HepG2 (cell line): Measurements from ENCODE around the gene TMEM154. TPM values are rescaled to one million over a fixed set of nuclear protein-coding genes. Genes with fewer than 3 reads are reported as not detected.
A peak's percentile ranks its signal among the peaks of the same experiment; 100 is the strongest.

Experiments used
- ATAC-seq: fragments of 200-7000 bp; cut with Tn5 transposase; 3 replicates; pipeline ENCODE4 v1.9.1; 2020; ENCODE audit warnings: mild to moderate bottlenecking, moderate library complexity
- BruUV-seq: library from RNA; stranded (reverse); fragments of 400-500 nt; replicated peaks from 2 replicates; lab custom pipeline; 2021; lab: Mats Ljungman, UMichigan
- CTCF ChIA-PET: fragments of 300-600 bp; formaldehyde crosslinking; extraction: SDS; loops from one replicate; lab custom pipeline; 2021; ENCODE audit warnings: low total read pairs, inconsistent platforms, low intra/inter-chr PET ratio; lab: Yijun Ruan, JAX
- POLR2A ChIA-PET: fragments of 350-600 bp; sonication (Branson Sonifier 250); formaldehyde crosslinking; loops from one replicate; lab custom pipeline; 2020; ENCODE audit warnings: antibody characterized with exemption, inconsistent platforms; lab: Yijun Ruan, JAX
- DNase-seq: peaks from one replicate; pipeline ENCODE4 v3.0.0-alpha.2; 2015; ENCODE audit warnings: low spot score
- FAIRE-seq: peaks from 3 replicates; lab custom pipeline; 2011; peaks lifted over from hg19 to GRCh38; lab: Jason Lieb, UNC
- H2AFZ ChIP-seq: one replicate; pipeline ENCODE4 v1.6.1; 2011; ENCODE audit warnings: low read length, inconsistent platforms
- H3K27ac ChIP-seq: fragments of 300-600 bp; 3 replicates; pipeline ENCODE4 v1.8.0; 2011; ENCODE audit warnings: mixed run types, mild to moderate bottlenecking, mixed read lengths, low read length, inconsistent platforms; ENCODE audit not compliant: insufficient read depth; ENCODE audit errors: extremely low read length
- H3K27me3 ChIP-seq, 2 experiments: fragments of 200-600 bp in 1 of 2; 2 replicates in 1 of 2; 3 replicates in 1 of 2; pipeline versions ENCODE4 v1.6.0 to v1.8.0; 2011; ENCODE audit warnings: low read length in 2 of 2, mild to moderate bottlenecking in 2 of 2, moderate library complexity in 2 of 2, inconsistent platforms in 1 of 2; ENCODE audit not compliant: insufficient read depth in 2 of 2, control insufficient read depth in 1 of 2
- H3K36me3 ChIP-seq, 2 experiments: fragments of 200-600 bp in 1 of 2; replicated peaks in 1 of 2; 2 replicates in 1 of 2; 3 replicates in 1 of 2; pipeline versions ENCODE4 v1.5.1 to v1.8.0; 2011; ENCODE audit warnings: low read length in 2 of 2, inconsistent platforms in 1 of 2; ENCODE audit not compliant: insufficient read depth in 2 of 2, control insufficient read depth in 1 of 2
- H3K4me1 ChIP-seq: 2 replicates; pipeline ENCODE4 v1.5.1; 2012; ENCODE audit warnings: low read length, inconsistent platforms; ENCODE audit not compliant: insufficient read depth
- H3K4me2 ChIP-seq: 2 replicates; pipeline ENCODE4 v1.6.0; 2011; ENCODE audit warnings: low read depth, low read length, inconsistent platforms
- H3K4me3 ChIP-seq, 3 experiments: fragments of 200-600 bp in 1 of 3; sonication (generic), shearing (Covaris generic) in 1 of 3; replicated peaks in 1 of 3; 2 replicates each; pipeline ENCODE4 v1.5.1; 2011 to 2016; ENCODE audit warnings: low read length in 3 of 3, inconsistent platforms in 2 of 3, low read depth in 2 of 3, mild to moderate bottlenecking in 2 of 3, control low read depth in 1 of 3, mixed read lengths in 1 of 3; ENCODE audit not compliant: insufficient read depth in 1 of 3
- H3K79me2 ChIP-seq: one replicate; pipeline ENCODE4 v1.6.1; 2011; ENCODE audit warnings: low read length, inconsistent platforms; ENCODE audit not compliant: insufficient read depth
- H3K9ac ChIP-seq: 2 replicates; pipeline ENCODE4 v1.6.0; 2011; ENCODE audit warnings: mild to moderate bottlenecking, low read depth, low read length, inconsistent platforms; ENCODE audit not compliant: insufficient read depth
- H3K9me3 ChIP-seq: 2 replicates; pipeline ENCODE4 v1.5.1; 2012; ENCODE audit warnings: mild to moderate bottlenecking, low read length
- H4K20me1 ChIP-seq: 2 replicates; pipeline ENCODE4 v1.6.0; 2011; ENCODE audit warnings: inconsistent platforms, mild to moderate bottlenecking, low read length, moderate library complexity; ENCODE audit not compliant: insufficient read depth
- ETV5 ChIP-seq: IDR thresholded peaks from 2 replicates; pipeline ENCODE4 v1.6.1; 2018; ENCODE audit warnings: missing biosample characterization, missing genetic modification reagents, inconsistent platforms, borderline replicate concordance
- HNF4G ChIP-seq, 2 experiments: sonication (generic) in 1 of 2; formaldehyde crosslinking in 1 of 2; IDR thresholded peaks; 2 replicates each; pipeline versions ENCODE4 v1.4.0 to v1.6.1; 2011 to 2020; ENCODE audit warnings: borderline replicate concordance in 2 of 2, low read depth in 2 of 2, mild to moderate bottlenecking in 2 of 2, low read length in 1 of 2, missing genetic modification reagents in 1 of 2, moderate library complexity in 1 of 2
- HOXA5 ChIP-seq: sonication (generic); formaldehyde crosslinking; IDR thresholded peaks from 2 replicates; pipeline ENCODE4 v1.4.0; 2020; ENCODE audit warnings: missing genetic modification reagents
- KDM6A ChIP-seq: IDR thresholded peaks from 2 replicates; pipeline ENCODE4 v1.6.1; 2016; ENCODE audit warnings: low read depth
- MATR3 ChIP-seq: sonication (generic); formaldehyde crosslinking; IDR thresholded peaks from 2 replicates; pipeline ENCODE4 v1.4.0; 2020; ENCODE audit warnings: missing genetic modification reagents
- NFYB ChIP-seq: sonication (generic); formaldehyde crosslinking; IDR thresholded peaks from 2 replicates; pipeline ENCODE4 v1.4.0; 2020; ENCODE audit warnings: missing genetic modification reagents
- NPAS2 ChIP-seq: sonication (generic); formaldehyde crosslinking; IDR thresholded peaks from 2 replicates; pipeline ENCODE4 v1.8.0; 2022; ENCODE audit warnings: mild to moderate bottlenecking, missing genetic modification reagents, borderline replicate concordance
- ONECUT2 ChIP-seq: sonication (generic); formaldehyde crosslinking; IDR thresholded peaks from 2 replicates; pipeline ENCODE4 v1.4.0; 2020; ENCODE audit warnings: missing genetic modification reagents
- TBX3 ChIP-seq: fragments of 450-650 bp; IDR thresholded peaks from 2 replicates; pipeline ENCODE4 v1.6.1; 2017; ENCODE audit warnings: antibody characterized with exemption, mild to moderate bottlenecking, inconsistent platforms, borderline replicate concordance
- ZMYM2 ChIP-seq: sonication (generic); formaldehyde crosslinking; IDR thresholded peaks from 2 replicates; pipeline ENCODE4 v1.8.0; 2022; ENCODE audit warnings: mild to moderate bottlenecking, missing genetic modification reagents
- ZNF350 ChIP-seq: sonication (generic); formaldehyde crosslinking; IDR thresholded peaks from 2 replicates; pipeline ENCODE4 v1.4.0; 2020; ENCODE audit warnings: mild to moderate bottlenecking, low read depth, missing genetic modification reagents, borderline replicate concordance
- ZNF768 ChIP-seq: sonication (generic); formaldehyde crosslinking; IDR thresholded peaks from 2 replicates; pipeline ENCODE4 v1.4.0; 2020; ENCODE audit warnings: missing genetic modification reagents
- WGBS: methylation state at CpG from one replicate; pipeline ENCODE4 v1.1.6; 2017; ENCODE audit warnings: low lambda C conversion rate; 5-methylcytosine and 5-hydroxymethylcytosine counted together
- in situ Hi-C: cut with HindIII; loops from 2 replicates; pipeline ENCODE4 v1.10.0; 2017; ENCODE audit warnings: low pct_unique_long_range_greater_than_20kb; ENCODE audit not compliant: extremely low pct_ligation_motif_present
- intact Hi-C: fragments of 100-400 bp; cut with micrococcal nuclease; formaldehyde crosslinking; loops from one replicate; pipeline ENCODE4 v1.10.0; 2022; ENCODE audit not compliant: unreplicated experiment
- polyA plus RNA-seq, 8 experiments: library from polyadenylated mRNA; depleted of rRNA in 3 of 8; stranded (reverse) in 7 of 8; unstranded in 1 of 8; fragments of >200 nt; fragmentation: Illumina TruSeq in 4 of 8; extraction: Trizol in 4 of 8; gene quantifications; 2 replicates each; pipeline versions ENCODE4 v1.2.1 to v1.2.3, GENCODE V29; 2011 to 2016; ENCODE audit warnings: low read depth in 4 of 8, missing spikeins in 1 of 8, mixed read lengths in 1 of 8; ENCODE audit not compliant: insufficient read depth in 1 of 8
- total RNA-seq, 5 experiments: library from RNA; depleted of rRNA; stranded (reverse); fragments of >200 nt; fragmentation: Illumina TruSeq; extraction: Trizol; gene quantifications; 2 replicates each; pipeline ENCODE4 v1.2.3, GENCODE V29; 2016; ENCODE audit warnings: low read depth in 1 of 5
- TF ChIP-seq, protein P1 (sequence below): sonication (generic); formaldehyde crosslinking; IDR thresholded peaks from 2 replicates; pipeline ENCODE4 v1.4.0; 2020; ENCODE audit warnings: missing genetic modification reagents
- TF ChIP-seq, protein P2 (sequence below): sonication (generic); formaldehyde crosslinking; IDR thresholded peaks from 2 replicates; pipeline ENCODE4 v1.5.1; 2020; ENCODE audit warnings: missing genetic modification reagents, mild to moderate bottlenecking, borderline replicate concordance
- TF ChIP-seq, protein P3 (sequence below): sonication (generic); formaldehyde crosslinking; IDR thresholded peaks from 2 replicates; pipeline ENCODE4 v1.5.1; 2020; ENCODE audit warnings: missing genetic modification reagents, mild to moderate bottlenecking, borderline replicate concordance
- TF ChIP-seq, protein P4 (sequence below), 2 experiments: sonication (generic) in 1 of 2; formaldehyde crosslinking in 1 of 2; IDR thresholded peaks; 2 replicates each; pipeline versions ENCODE4 v1.4.0 to v1.6.1; 2018 to 2020; ENCODE audit warnings: missing genetic modification reagents in 2 of 2, borderline replicate concordance in 1 of 2, low read depth in 1 of 2, mild to moderate bottlenecking in 1 of 2, missing biosample characterization in 1 of 2

Gene TMEM154
- total and polyA plus RNA-seq, 2 of the 13 experiments (the other 11 are each of a cell fraction or from before 2014, with no cell fraction given) = 0.03 TPM; not detected in 1

DNA sequence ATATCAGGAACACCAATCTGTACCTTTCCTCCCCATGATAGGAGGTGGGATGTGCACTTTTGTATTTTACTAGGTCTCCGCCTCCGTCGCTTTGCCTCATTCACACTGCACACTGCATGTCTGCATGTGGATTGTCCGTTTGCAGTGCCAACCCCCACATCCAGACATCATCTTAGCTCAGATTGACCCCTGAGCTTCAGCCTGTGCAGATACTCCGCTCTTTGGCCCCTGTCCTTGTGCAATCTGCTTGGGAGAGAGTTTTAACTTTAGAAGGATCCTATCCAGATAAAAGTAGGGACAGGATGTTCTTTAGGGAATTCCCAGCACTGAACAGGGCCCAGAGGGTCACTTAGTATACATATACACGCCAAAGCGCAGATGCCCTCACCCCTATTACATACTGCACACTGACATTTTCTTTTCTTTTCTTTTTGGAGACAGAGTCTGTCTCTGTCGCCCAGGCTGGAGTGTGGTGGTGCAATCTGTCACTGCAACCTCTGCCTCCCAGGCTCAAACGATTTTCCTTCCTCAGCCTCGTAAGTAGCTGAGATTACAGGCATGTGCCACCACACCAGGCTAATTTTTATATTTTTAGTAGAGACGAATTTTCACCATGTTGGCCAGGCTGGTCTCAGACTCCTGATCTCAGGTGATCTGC, 100.6 kb downstream of the TMEM154 start (continued):
- TF ChIP-seq ZNF768 (CRISPR knock-in tag) = no peak
- TF ChIP-seq ZMYM2 (CRISPR knock-in tag) = no peak
- TF ChIP-seq HNF4G (IDR thresholded peaks at IDR 0.05; ENCODE audit: borderline replicate concordance, low read depth, low read length) = peak; percentile 52; the same call in 1 of the 2 replicates
- no peak for TF ChIP-seq HNF4G (CRISPR knock-in tag; IDR thresholded peaks at IDR 0.05; ENCODE audit: borderline replicate concordance, low read depth)

DNA sequence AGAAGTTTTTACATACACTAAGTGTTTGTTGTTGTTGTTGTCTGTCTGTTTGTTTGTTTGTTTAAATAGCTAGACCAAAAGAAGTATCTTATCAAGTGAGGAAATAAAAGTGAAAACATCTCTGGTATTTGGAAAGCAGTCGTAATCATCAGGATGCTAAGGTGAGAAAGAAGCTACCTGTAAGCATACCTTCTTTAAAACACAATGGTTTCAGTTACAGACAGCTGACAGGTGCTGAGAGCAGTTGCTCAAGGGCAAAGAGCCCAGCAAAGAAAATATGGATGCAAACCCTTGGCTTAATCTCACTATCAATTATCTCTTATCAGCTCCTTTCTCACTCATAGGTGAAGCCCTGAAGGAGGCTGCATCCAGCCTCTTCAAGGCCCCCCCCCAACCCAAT, 101.1 kb downstream of the TMEM154 start:
- H3K27me3 ChIP-seq = peaks cover 4 to 6% of the 10 kb centered on the region in 2 experiments; a peak in 2 of 5 replicates
- in situ Hi-C loops (no loop called here), intact Hi-C loops (no loop called here)
- no peak overlapping the region for H3K4me3 ChIP-seq
- peak overlapping the region; percentile 66; the same call in 1 of the 2 replicates for H3K4me2 ChIP-seq
- no peaks in the 10 kb centered on the region for H4K20me1 ChIP-seq
- ATAC-seq = no peak; the same call in 2 of the 3 replicates
- ChIA-PET CTCF (no interaction called here), POLR2A (no interaction called here)
- H3K36me3 ChIP-seq = no peaks in the 10 kb centered on the region
- no TSS peak for BruUV-seq
- H3K79me2 ChIP-seq = no peaks in the 10 kb centered on the region
- no peak for FAIRE-seq
- H3K4me1 ChIP-seq = peaks cover 32% of the 10 kb centered on the region
- WGBS = 6% methylated on average over 1 of the region's 1 CpG
- H2AFZ ChIP-seq = no peak overlapping the region
- H3K9me3 ChIP-seq = no peaks in the 10 kb centered on the region
- no peak overlapping the region for H3K27ac ChIP-seq
- H3K9ac ChIP-seq = no peak overlapping the region
- DNase-seq = no peak
- TF ChIP-seq NFYB (CRISPR knock-in tag) = no peak
- no peak for TF ChIP-seq MATR3
- TF ChIP-seq, protein P1, sequence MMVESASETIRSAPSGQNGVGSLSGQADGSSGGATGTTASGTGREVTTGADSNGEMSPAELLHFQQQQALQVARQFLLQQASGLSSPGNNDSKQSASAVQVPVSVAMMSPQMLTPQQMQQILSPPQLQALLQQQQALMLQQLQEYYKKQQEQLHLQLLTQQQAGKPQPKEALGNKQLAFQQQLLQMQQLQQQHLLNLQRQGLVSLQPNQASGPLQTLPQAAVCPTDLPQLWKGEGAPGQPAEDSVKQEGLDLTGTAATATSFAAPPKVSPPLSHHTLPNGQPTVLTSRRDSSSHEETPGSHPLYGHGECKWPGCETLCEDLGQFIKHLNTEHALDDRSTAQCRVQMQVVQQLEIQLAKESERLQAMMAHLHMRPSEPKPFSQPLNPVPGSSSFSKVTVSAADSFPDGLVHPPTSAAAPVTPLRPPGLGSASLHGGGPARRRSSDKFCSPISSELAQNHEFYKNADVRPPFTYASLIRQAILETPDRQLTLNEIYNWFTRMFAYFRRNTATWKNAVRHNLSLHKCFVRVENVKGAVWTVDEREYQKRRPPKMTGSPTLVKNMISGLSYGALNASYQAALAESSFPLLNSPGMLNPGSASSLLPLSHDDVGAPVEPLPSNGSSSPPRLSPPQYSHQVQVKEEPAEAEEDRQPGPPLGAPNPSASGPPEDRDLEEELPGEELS (CRISPR knock-in tag) = no peak
- TF ChIP-seq ETV5 (CRISPR knock-in tag) = no peak
- no peak for TF ChIP-seq HOXA5
- TF ChIP-seq NPAS2 (CRISPR knock-in tag) = no peak
- TF ChIP-seq ONECUT2 (CRISPR knock-in tag) = no peak
- TF ChIP-seq TBX3 = no peak
- TF ChIP-seq, protein P2, sequence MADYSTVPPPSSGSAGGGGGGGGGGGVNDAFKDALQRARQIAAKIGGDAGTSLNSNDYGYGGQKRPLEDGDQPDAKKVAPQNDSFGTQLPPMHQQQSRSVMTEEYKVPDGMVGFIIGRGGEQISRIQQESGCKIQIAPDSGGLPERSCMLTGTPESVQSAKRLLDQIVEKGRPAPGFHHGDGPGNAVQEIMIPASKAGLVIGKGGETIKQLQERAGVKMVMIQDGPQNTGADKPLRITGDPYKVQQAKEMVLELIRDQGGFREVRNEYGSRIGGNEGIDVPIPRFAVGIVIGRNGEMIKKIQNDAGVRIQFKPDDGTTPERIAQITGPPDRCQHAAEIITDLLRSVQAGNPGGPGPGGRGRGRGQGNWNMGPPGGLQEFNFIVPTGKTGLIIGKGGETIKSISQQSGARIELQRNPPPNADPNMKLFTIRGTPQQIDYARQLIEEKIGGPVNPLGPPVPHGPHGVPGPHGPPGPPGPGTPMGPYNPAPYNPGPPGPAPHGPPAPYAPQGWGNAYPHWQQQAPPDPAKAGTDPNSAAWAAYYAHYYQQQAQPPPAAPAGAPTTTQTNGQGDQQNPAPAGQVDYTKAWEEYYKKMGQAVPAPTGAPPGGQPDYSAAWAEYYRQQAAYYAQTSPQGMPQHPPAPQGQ = no peak
- no peak for TF ChIP-seq ZNF350
- no peak for TF ChIP-seq KDM6A (CRISPR knock-in tag)
- TF ChIP-seq, protein P3, sequence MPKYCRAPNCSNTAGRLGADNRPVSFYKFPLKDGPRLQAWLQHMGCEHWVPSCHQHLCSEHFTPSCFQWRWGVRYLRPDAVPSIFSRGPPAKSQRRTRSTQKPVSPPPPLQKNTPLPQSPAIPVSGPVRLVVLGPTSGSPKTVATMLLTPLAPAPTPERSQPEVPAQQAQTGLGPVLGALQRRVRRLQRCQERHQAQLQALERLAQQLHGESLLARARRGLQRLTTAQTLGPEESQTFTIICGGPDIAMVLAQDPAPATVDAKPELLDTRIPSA (CRISPR knock-in tag) = no peak
- TF ChIP-seq, protein P4, sequence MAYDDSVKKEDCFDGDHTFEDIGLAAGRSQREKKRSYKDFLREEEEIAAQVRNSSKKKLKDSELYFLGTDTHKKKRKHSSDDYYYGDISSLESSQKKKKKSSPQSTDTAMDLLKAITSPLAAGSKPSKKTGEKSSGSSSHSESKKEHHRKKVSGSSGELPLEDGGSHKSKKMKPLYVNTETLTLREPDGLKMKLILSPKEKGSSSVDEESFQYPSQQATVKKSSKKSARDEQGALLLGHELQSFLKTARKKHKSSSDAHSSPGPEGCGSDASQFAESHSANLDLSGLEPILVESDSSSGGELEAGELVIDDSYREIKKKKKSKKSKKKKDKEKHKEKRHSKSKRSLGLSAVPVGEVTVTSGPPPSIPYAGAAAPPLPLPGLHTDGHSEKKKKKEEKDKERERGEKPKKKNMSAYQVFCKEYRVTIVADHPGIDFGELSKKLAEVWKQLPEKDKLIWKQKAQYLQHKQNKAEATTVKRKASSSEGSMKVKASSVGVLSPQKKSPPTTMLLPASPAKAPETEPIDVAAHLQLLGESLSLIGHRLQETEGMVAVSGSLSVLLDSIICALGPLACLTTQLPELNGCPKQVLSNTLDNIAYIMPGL (CRISPR knock-in tag; IDR thresholded peaks at IDR 0.05; ENCODE audit: borderline replicate concordance in 1 of 2, low read depth in 1 of 2) = no peak
